Measurements from ENCODE around the gene SCARB1.
A peak's percentile ranks its signal among the peaks of the same experiment; 100 is the strongest.

Gene SCARB1

GRCh38 chr12:124745891-124746570 lies 117.6 kb downstream of the SCARB1 start:
- no peak for DNase-seq (ENCODE audit: low read depth)

- no peak for DNase-seq (ENCODE audit: low read depth)
These were observed 118.2 kb downstream of the SCARB1 start for GRCh38 chr12:124745465-124745890.

- DNase-seq (ENCODE audit: low read depth): no peak
These were observed 118.8 kb downstream of the SCARB1 start for GRCh38 chr12:124744659-124745464.

- no peak for DNase-seq (ENCODE audit: low read depth)
These were observed 119.4 kb downstream of the SCARB1 start for GRCh38 chr12:124744273-124744640.

- no peak for DNase-seq (ENCODE audit: low read depth)
These were observed 120.0 kb downstream of the SCARB1 start for GRCh38 chr12:124743479-124744272.

- DNase-seq (ENCODE audit: low read depth): no peak
These were observed 121.0 kb downstream of the SCARB1 start for GRCh38 chr12:124742678-124743077.

- no peak for DNase-seq (ENCODE audit: low read depth)
These were observed 121.6 kb downstream of the SCARB1 start for GRCh38 chr12:124742111-124742510.

- no peak for DNase-seq (ENCODE audit: low read depth)
These were observed 122.5 kb downstream of the SCARB1 start for GRCh38 chr12:124741211-124741610.

GRCh38 chr12:124740691-124741137 lies 123.0 kb downstream of the SCARB1 start:
- DNase-seq (ENCODE audit: low read depth): no peak

- no peak for DNase-seq (ENCODE audit: low read depth)
These were observed 123.6 kb downstream of the SCARB1 start for GRCh38 chr12:124739953-124740561.

- no peak for DNase-seq (ENCODE audit: low read depth)
These were observed 124.8 kb downstream of the SCARB1 start for GRCh38 chr12:124738636-124739467.

- no peak for DNase-seq (ENCODE audit: low read depth)
These were observed 125.7 kb downstream of the SCARB1 start for GRCh38 chr12:124737772-124738635.

- DNase-seq (ENCODE audit: low read depth): no peak
These were observed 126.6 kb downstream of the SCARB1 start for GRCh38 chr12:124737040-124737419.

- DNase-seq (ENCODE audit: low read depth): no peak
These were observed 127.3 kb downstream of the SCARB1 start for GRCh38 chr12:124736115-124737039.

GRCh38 chr12:124734224-124734788 lies 129.4 kb downstream of the SCARB1 start:
- DNase-seq (ENCODE audit: low read depth): peak; percentile 38

GRCh38 chr12:124733086-124733485 lies 130.6 kb downstream of the SCARB1 start:
- DNase-seq (ENCODE audit: low read depth): no peak

- DNase-seq (ENCODE audit: low read depth): no peak
These were observed 131.2 kb downstream of the SCARB1 start for GRCh38 chr12:124732275-124733075.

- DNase-seq (ENCODE audit: low read depth): no peak
These were observed 131.8 kb downstream of the SCARB1 start for GRCh38 chr12:124731869-124732268.
